Ammon's horn (tissue), 1 donor: ENCODE results near the gene TMEM225B.
A peak's percentile ranks its signal among the peaks of the same experiment; 100 is the strongest.
"Not testable (repeated sequence)": the region's sequence is repeated elsewhere in the genome, so short reads cannot be mapped to it uniquely, and the experiment has no call there.

Experiments
- DNase-seq: peaks from one replicate; pipeline ENCODE4 v3.0.0-alpha.2; 2016; ENCODE audit warnings: low spot score

The TMEM225B gene

GRCh38 chr7:99597762-99598501, at the start of gene TMEM225B:
TMEM225B (plus strand) TSS chr7:99598267; CDS start chr7:99604389, 6,122 bp downstream.
- DNase-seq = no peak

- DNase-seq = not testable (repeated sequence)
These were observed 48.5 kb upstream of the TMEM225B start for GRCh38 chr7:99549545-99549944.

GRCh38 chr7:99551334-99551733, 46.7 kb upstream of the TMEM225B start:
- DNase-seq = no peak

GRCh38 chr7:99551767-99552463, 46.2 kb upstream of the TMEM225B start, which contains the start of gene FAM200A:
FAM200A (minus strand) TSS chr7:99552114; CDS start chr7:99548407, 3,707 bp downstream.
- DNase-seq = peak; percentile 93

GRCh38 chr7:99553039-99553438, 45.0 kb upstream of the TMEM225B start:
- no peak for DNase-seq

GRCh38 chr7:99554939-99555338, 43.1 kb upstream of the TMEM225B start:
- no peak for DNase-seq

GRCh38 chr7:99557196-99557607, 40.9 kb upstream of the TMEM225B start:
- DNase-seq = no peak

GRCh38 chr7:99557940-99558305, 40.1 kb upstream of the TMEM225B start:
- DNase-seq = peak; percentile 75

GRCh38 chr7:99558306-99559174, 39.5 kb upstream of the TMEM225B start, which contains the start of gene ZNF655:
ZNF655 (plus strand) TSS chr7:99558642; CDS start chr7:99560560, 1,918 bp downstream.
- peak; percentile 78 for DNase-seq

GRCh38 chr7:99559175-99559915, 38.7 kb upstream of the TMEM225B start:
- DNase-seq = no peak

- no peak for DNase-seq
These were observed 37.0 kb upstream of the TMEM225B start for GRCh38 chr7:99560834-99561736.

GRCh38 chr7:99561737-99562051, 36.4 kb upstream of the TMEM225B start:
- DNase-seq = no peak

GRCh38 chr7:99562114-99562784, 35.8 kb upstream of the TMEM225B start:
- no peak for DNase-seq

GRCh38 chr7:99562832-99563231, 35.2 kb upstream of the TMEM225B start:
- DNase-seq = no peak

- no peak for DNase-seq
These were observed 34.4 kb upstream of the TMEM225B start for GRCh38 chr7:99563650-99564049.

- not testable (repeated sequence) for DNase-seq
These were observed 29.3 kb upstream of the TMEM225B start for GRCh38 chr7:99568770-99569169.

- DNase-seq = no peak
These were observed 26.3 kb upstream of the TMEM225B start for GRCh38 chr7:99571768-99572167.

- DNase-seq = no peak
These were observed 24.8 kb upstream of the TMEM225B start for GRCh38 chr7:99573257-99573656.

- DNase-seq = no peak
These were observed 21.8 kb upstream of the TMEM225B start for GRCh38 chr7:99576251-99576650.
